ENCODE data around the gene OR1J2. TPM values are rescaled to one million over a fixed set of nuclear protein-coding genes. Genes with fewer than 3 reads are reported as not detected.

OR1J2 gene
- total RNA-seq, 1 experiment from 2014 or later, result not detected

DNA sequence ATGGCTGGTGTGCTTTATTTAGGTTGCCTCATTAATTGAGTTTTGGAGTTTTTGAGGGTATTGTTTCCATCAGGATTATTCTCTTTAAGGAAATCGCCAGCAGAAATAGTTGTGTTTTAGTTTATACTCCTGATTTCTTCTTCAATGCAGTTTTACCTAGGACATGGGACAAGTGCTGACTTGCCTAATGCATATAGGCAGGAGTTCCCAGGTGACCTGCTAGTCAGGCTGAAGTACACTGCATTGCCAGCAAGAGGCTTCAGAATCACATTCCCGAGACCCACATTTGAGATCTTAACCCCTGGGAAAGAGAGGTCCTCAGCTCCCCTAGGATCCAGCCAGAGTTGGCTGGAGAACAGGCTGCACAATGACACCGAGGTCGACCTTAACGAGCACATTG lies 40.8 kb downstream of the OR1J2 start:
- no peak for DNase-seq (ENCODE audit: low spot score)

DNA sequence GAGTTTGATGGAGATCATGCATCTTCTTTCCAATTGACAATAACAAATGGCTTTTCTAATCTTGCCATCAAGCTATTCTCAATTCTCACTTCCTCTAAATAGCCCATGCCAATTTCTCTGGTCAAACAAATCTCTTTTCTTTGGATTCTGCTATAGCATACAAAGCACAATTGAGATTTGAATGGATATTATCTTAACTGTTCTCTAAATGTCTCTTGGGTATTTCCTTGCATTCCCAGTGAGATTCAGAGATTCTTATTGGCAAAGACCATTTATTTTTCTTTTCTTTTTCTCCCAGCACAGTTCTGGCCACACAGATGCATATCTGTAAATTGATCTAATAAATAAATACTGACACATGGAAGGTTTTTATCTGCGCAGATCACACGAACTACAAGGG lies 42.2 kb downstream of the OR1J2 start, which contains the start of gene OR1N2:
OR1N2 (plus strand) TSS at position 301 of the 400 bp plus-strand sequence. CDS start 100 bp downstream, outside the sequence.
- no peak for DNase-seq (ENCODE audit: low spot score)

Other genes starting within 250 kb of the OR1J2 start
- 12.1 and 15.2 TPM in 2 replicates for gene RBM18, start 246.0 kb upstream of the OR1J2 start, total RNA-seq (2014; rRNA removed; shearing (Covaris generic))
- gene MRRF, start 245.9 kb upstream of the OR1J2 start, total RNA-seq (2014; rRNA removed; shearing (Covaris generic)), result 102 and 120 TPM in 2 replicates
- gene PTGS1, start 139.8 kb upstream of the OR1J2 start, total RNA-seq (2014; rRNA removed; shearing (Covaris generic)), result 0.29 TPM in 1 of 2 replicates, not detected in the other
- gene OR1J1, start 32.9 kb upstream of the OR1J2 start, total RNA-seq (2014; rRNA removed; shearing (Covaris generic)), result not detected in 2 replicates
- not detected in 2 replicates for gene OR1J4, start 8.3 kb downstream of the OR1J2 start, total RNA-seq (2014; rRNA removed; shearing (Covaris generic))
- gene OR1N1, start 16.5 kb downstream of the OR1J2 start, total RNA-seq (2014; rRNA removed; shearing (Covaris generic)), result not detected in 2 replicates
- gene OR1N2, start 42.3 kb downstream of the OR1J2 start, total RNA-seq (2014; rRNA removed; shearing (Covaris generic)), result not detected in 2 replicates
- not detected in 2 replicates for gene OR1L8, start 72.6 kb downstream of the OR1J2 start, total RNA-seq (2014; rRNA removed; shearing (Covaris generic))
- gene OR1Q1, start 103.9 kb downstream of the OR1J2 start, total RNA-seq (2014; rRNA removed; shearing (Covaris generic)), result not detected in 2 replicates
- gene OR1B1, start 146.8 kb downstream of the OR1J2 start, total RNA-seq (2014; rRNA removed; shearing (Covaris generic)), result not detected in 2 replicates
- not detected in 2 replicates for gene OR1L1, start 150.9 kb downstream of the OR1J2 start, total RNA-seq (2014; rRNA removed; shearing (Covaris generic))
- not detected in 2 replicates for gene OR1L3, start 164.3 kb downstream of the OR1J2 start, total RNA-seq (2014; rRNA removed; shearing (Covaris generic))
- not detected in 2 replicates for gene OR1L4, start 213.2 kb downstream of the OR1J2 start, total RNA-seq (2014; rRNA removed; shearing (Covaris generic))
- not detected in 2 replicates for gene OR1L6, start 231.5 kb downstream of the OR1J2 start, total RNA-seq (2014; rRNA removed; shearing (Covaris generic))